MM.1S (cell line): ENCODE measurements around the gene PDE1C.

Experiments
- EZH2phosphoT487 ChIP-seq: fragments of 300-600 bp; sonication (generic); IDR thresholded peaks from 2 replicates; pipeline ENCODE4 v1.6.1; 2018; ENCODE audit warnings: antibody characterized with exemption, low read length
- TF ChIP-seq, protein P1 (sequence below): fragments of 300-600 bp; sonication (generic); IDR thresholded peaks from 2 replicates; pipeline ENCODE4 v1.5.1; 2016; ENCODE audit warnings: antibody characterized with exemption, low read length, mixed read lengths

DNA sequence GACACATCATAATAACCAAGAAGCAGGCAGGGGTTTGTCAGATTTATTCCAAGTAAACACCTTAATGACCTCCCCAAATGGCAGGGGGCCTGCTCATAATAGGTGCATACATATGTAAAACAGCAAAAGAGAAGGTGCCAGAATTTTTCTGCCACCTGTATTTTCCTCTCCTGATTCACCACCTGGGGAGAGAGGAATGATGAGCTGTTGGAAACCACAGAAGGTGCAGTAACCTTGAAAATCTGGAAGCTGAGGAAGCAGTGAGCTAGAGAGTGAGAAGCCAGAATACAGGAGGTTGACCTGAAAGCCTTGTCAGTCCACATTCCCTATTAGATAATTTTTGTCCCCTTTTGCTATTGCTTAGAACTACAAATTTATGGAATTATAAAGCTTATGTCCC is 46.2 kb upstream of the PDE1C start:
- TF ChIP-seq, protein P1, sequence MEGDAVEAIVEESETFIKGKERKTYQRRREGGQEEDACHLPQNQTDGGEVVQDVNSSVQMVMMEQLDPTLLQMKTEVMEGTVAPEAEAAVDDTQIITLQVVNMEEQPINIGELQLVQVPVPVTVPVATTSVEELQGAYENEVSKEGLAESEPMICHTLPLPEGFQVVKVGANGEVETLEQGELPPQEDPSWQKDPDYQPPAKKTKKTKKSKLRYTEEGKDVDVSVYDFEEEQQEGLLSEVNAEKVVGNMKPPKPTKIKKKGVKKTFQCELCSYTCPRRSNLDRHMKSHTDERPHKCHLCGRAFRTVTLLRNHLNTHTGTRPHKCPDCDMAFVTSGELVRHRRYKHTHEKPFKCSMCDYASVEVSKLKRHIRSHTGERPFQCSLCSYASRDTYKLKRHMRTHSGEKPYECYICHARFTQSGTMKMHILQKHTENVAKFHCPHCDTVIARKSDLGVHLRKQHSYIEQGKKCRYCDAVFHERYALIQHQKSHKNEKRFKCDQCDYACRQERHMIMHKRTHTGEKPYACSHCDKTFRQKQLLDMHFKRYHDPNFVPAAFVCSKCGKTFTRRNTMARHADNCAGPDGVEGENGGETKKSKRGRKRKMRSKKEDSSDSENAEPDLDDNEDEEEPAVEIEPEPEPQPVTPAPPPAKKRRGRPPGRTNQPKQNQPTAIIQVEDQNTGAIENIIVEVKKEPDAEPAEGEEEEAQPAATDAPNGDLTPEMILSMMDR = no peak
- TF ChIP-seq EZH2phosphoT487 = no peak
